ENCODE results near the gene BABAM2. TPM values are rescaled to one million over a fixed set of nuclear protein-coding genes. Genes with fewer than 3 reads are reported as not detected.

BABAM2 gene
- total and polyA plus RNA-seq, 2 of the 4 experiments (the other 2 are of a cell fraction): 20.9 to 23.1 TPM

- Histone ChIP-seq H4K8ac (ENCODE audit: low read depth in 2 of 2, low read length in 2 of 2) (no peak overlapping the region), H2BK5ac (ENCODE audit: low read depth, low read length, poor library complexity, severe bottlenecking) (no peak overlapping the region), H3K14ac (replicated peaks; ENCODE audit: low read depth, low read length) (no peak overlapping the region), H2AK9ac (replicated peaks; ENCODE audit: low read depth, low read length, poor library complexity) (no peak overlapping the region), H2BK20ac (ENCODE audit: low read depth, low read length) (no peak overlapping the region), H3K4me2 (ENCODE audit: low read depth, low read length) (no peak overlapping the region), H3K9me1 (ENCODE audit: insufficient read depth, low read length) (peaks cover 2% of the 10 kb centered on the region), H2BK120ac (ENCODE audit: low read depth, low read length) (no peak overlapping the region), H3K23ac (ENCODE audit: low read depth, low read length) (no peak overlapping the region), H2AFZ (replicated peaks; ENCODE audit: low read length, poor library complexity) (no peak overlapping the region), H3K79me1 (ENCODE audit: low read depth in 1 of 2, low read length in 2 of 2) (peaks cover 10 to 16% of the 10 kb centered on the region in 2 experiments), H3K27me3 (ENCODE audit: control insufficient read depth, insufficient read depth, low read length) (no peaks in the 10 kb centered on the region), H3K27ac (ENCODE audit: insufficient read depth, low read length) (no peak overlapping the region), H3K18ac (ENCODE audit: low read depth, low read length) (no peak overlapping the region), H3K4ac (ENCODE audit: low read depth, low read length) (no peak overlapping the region), H3K9me3 (ENCODE audit: control insufficient read depth, insufficient read depth, low read length) (no peaks in the 10 kb centered on the region), H3K56ac (ENCODE audit: extremely low read depth, insufficient read depth, low read length) (no peak overlapping the region), H2BK15ac (ENCODE audit: low read depth, low read length) (no peak overlapping the region), H4K20me1 (ENCODE audit: insufficient read depth, low read length) (no peaks in the 10 kb centered on the region), H4K5ac (ENCODE audit: low read depth, low read length) (no peak overlapping the region), H2AK5ac (ENCODE audit: low read depth, low read length) (no peak overlapping the region), H3K4me1 (ENCODE audit: control insufficient read depth, insufficient read depth, low read length) (peaks cover 4% of the 10 kb centered on the region; the same call in 1 of the 2 replicates), H3K4me3 (ENCODE audit: insufficient read depth, low read depth, low read length) (no peak overlapping the region), H4K91ac (ENCODE audit: insufficient read depth, low read depth, low read length) (no peak overlapping the region), H3K9ac (ENCODE audit: low read depth, low read length) (no peak overlapping the region), H3K36me3 (ENCODE audit: control insufficient read depth, insufficient read depth, low read length) (0 out of 2 replicates have a peak, but pooled peaks cover 1% of the 10 kb centered on the region)
- intact Hi-C loops (cut with micrococcal nuclease): loop anchor here (10.0 kb wide), 1 partner anchor 177 kb away; the partner anchor contains the start of gene MRPL33
- ATAC-seq (ENCODE audit: low read depth): no peak
- dilution Hi-C loops (cut with HindIII; ENCODE audit: low sequenced_read_pairs, unreplicated experiment): no loop called here
- ChIA-PET POLR2A (ENCODE audit: unreplicated experiment) (no interaction called here), CTCF (no interaction called here)
- no TSS peak for BruUV-seq (replicated peaks)
- DNase-seq: no peak
- WGBS, 2 experiments (ENCODE audit: extremely low coverage in 2 of 2, insufficient read length in 1 of 2): no CpG with 5 or more reads among the region's 1 CpG
- in situ Hi-C loops (cut with MboI; ENCODE audit: low sequenced_read_pairs): no loop called here
- no peak for TF ChIP-seq MAZ (IDR thresholded peaks at IDR 0.05; ENCODE audit: borderline replicate concordance, low read depth, low read length)
- TF ChIP-seq RAD21 (IDR thresholded peaks at IDR 0.05; ENCODE audit: low read length): no peak
- no peak for TF ChIP-seq NFE2L2 (IDR thresholded peaks at IDR 0.05; ENCODE audit: low read depth, low read length)
Measured at GRCh38 chr2:27952070-27952469, 61.5 kb downstream of the BABAM2 start.
